CD4-positive, alpha-beta T cell (primary cell): ENCODE measurements around the gene DAPK2. TPM values are rescaled to one million over a fixed set of nuclear protein-coding genes. Genes with fewer than 3 reads are reported as not detected.
"Not testable (repeated sequence)": the region's sequence is repeated elsewhere in the genome, so short reads cannot be mapped to it uniquely, and the experiment has no call there.

Experiments used
- ATAC-seq: fragments of 200-7000 bp; cut with Tn5 transposase; one replicate; pipeline ENCODE4 v1.10.0; 2022; ENCODE audit warnings: mild to moderate bottlenecking; ENCODE audit not compliant: poor library complexity
- CTCF ChIA-PET: fragments of 350-600 bp; sonication (Branson Sonifier 250); formaldehyde crosslinking; loops from one replicate; lab custom pipeline; 2021; ENCODE audit warnings: antibody characterized with exemption, inconsistent platforms; lab: Charles Lee
- POLR2A ChIA-PET: fragments of 350-600 bp; sonication (Branson Sonifier 250); formaldehyde crosslinking; loops from one replicate; lab custom pipeline; 2021; ENCODE audit warnings: antibody characterized with exemption, inconsistent platforms; lab: Charles Lee
- DNase-seq, 14 experiments: peaks; one replicate each; pipeline ENCODE4 v3.0.0-alpha.2; 2013 to 2020; ENCODE audit warnings: mixed read lengths in 2 of 14
- H3K27ac ChIP-seq, 2 donors: one replicate each; pipeline versions ENCODE4 v1.5.1 to v1.7.0; 2013; ENCODE audit warnings: low read length in 2 of 2, low read depth in 1 of 2, mild to moderate bottlenecking in 1 of 2
- H3K27me3 ChIP-seq, 2 experiments: 1 replicate in 1 of 2; 2 replicates in 1 of 2; pipeline versions ENCODE4 v1.6.1 to v1.7.0; 2013; ENCODE audit warnings: low read length in 2 of 2, control low read depth in 1 of 2, mild to moderate bottlenecking in 1 of 2, moderate library complexity in 1 of 2; ENCODE audit not compliant: insufficient read depth in 2 of 2, control insufficient read depth in 1 of 2
- H3K36me3 ChIP-seq: one replicate; pipeline ENCODE4 v1.6.1; 2013; ENCODE audit warnings: low read length, control low read depth; ENCODE audit not compliant: insufficient read depth
- H3K4me1 ChIP-seq: one replicate; pipeline ENCODE4 v1.6.1; 2013; ENCODE audit warnings: low read length, control low read depth; ENCODE audit not compliant: insufficient read depth
- H3K4me3 ChIP-seq: one replicate; pipeline ENCODE4 v1.5.1; 2013; ENCODE audit warnings: mild to moderate bottlenecking, low read length, moderate library complexity
- H3K9me3 ChIP-seq, 2 experiments: 1 replicate in 1 of 2; 2 replicates in 1 of 2; pipeline versions ENCODE4 v1.6.1 to v1.7.0; 2013; ENCODE audit warnings: low read length in 2 of 2, mild to moderate bottlenecking in 2 of 2, control low read depth in 1 of 2, moderate library complexity in 1 of 2; ENCODE audit not compliant: control insufficient read depth in 1 of 2, insufficient read depth in 1 of 2
- H3K27ac Mint-ChIP-seq: one replicate; pipeline ENCODE4 v1.8.0; 2020; ENCODE audit warnings: mixed read lengths
- H3K27me3 Mint-ChIP-seq: one replicate; pipeline ENCODE4 v1.8.0; 2021; ENCODE audit warnings: mixed read lengths
- H3K36me3 Mint-ChIP-seq: one replicate; pipeline ENCODE4 v1.8.0; 2021; ENCODE audit warnings: low read depth, mixed read lengths
- H3K4me1 Mint-ChIP-seq: one replicate; pipeline ENCODE4 v1.8.0; 2021; ENCODE audit warnings: low read depth, mixed read lengths
- H3K4me3 Mint-ChIP-seq: one replicate; pipeline ENCODE4 v1.8.0; 2020; ENCODE audit warnings: mild to moderate bottlenecking, mixed read lengths
- H3K9me3 Mint-ChIP-seq: one replicate; pipeline ENCODE4 v1.8.0; 2020; ENCODE audit warnings: mixed read lengths
- CTCF ChIP-seq: fragments of 200-600 bp; IDR thresholded peaks from one replicate; pipeline ENCODE4 v1.8.0; 2022; ENCODE audit warnings: antibody characterized with exemption, mild to moderate bottlenecking
- intact Hi-C, 2 experiments: fragments of 100-400 bp; cut with DNase I in 1 of 2; cut with micrococcal nuclease in 1 of 2; formaldehyde crosslinking; loops; one replicate each; pipeline versions ENCODE4 v1.15.1 to v1.9.0; 2023 to 2025; cut with DNase I, micrococcal nuclease
- total RNA-seq, 174 experiments: library from RNA in 2 of 174; stranded (reverse) in 2 of 174; gene quantifications; one replicate each; pipeline ENCODE4 v1.2.3 and lab custom pipeline; 2021 to 2026

The DAPK2 gene
- total RNA-seq, 2 experiments from 2014 or later = 1.3 to 1.6 TPM

- H3K4me1 Mint-ChIP-seq = peaks cover 65% of the 10 kb centered on the region
- Histone ChIP-seq H3K27me3 (no peaks in the 10 kb centered on the region), H3K36me3 (no peaks in the 10 kb centered on the region), H3K4me3 (no peak overlapping the region), H3K9me3 (peaks cover 0 to 7% of the 10 kb centered on the region in 2 experiments), H3K4me1 (peaks cover 39% of the 10 kb centered on the region), H3K27ac (no peak overlapping the region)
- H3K4me3 Mint-ChIP-seq = no peak overlapping the region
- intact Hi-C loops = no loop called here
- no peak for TF ChIP-seq CTCF
- ChIA-PET CTCF (interaction anchor here (0.6 to 1.0 kb wide), 2 partner anchors 90 to 144 kb away, joined by 3 to 4 read pairs; partner anchors contain the start of gene DAPK2), POLR2A (interaction anchor here (1.1 kb wide), 1 partner anchor 10 kb away, joined by 6 read pairs; no protein-coding TSS in a partner anchor)
- H3K27me3 Mint-ChIP-seq = no peaks in the 10 kb centered on the region
- peak overlapping the region; percentile 47 for H3K27ac Mint-ChIP-seq
- ATAC-seq = no peak
- DNase-seq = no peak
- H3K9me3 Mint-ChIP-seq = no peaks in the 10 kb centered on the region
- no peaks in the 10 kb centered on the region for H3K36me3 Mint-ChIP-seq
Observed at GRCh38 chr15:63901912-63902670, 144.2 kb downstream of the DAPK2 start.

GRCh38 chr15:63900306-63900705 lies 146.0 kb downstream of the DAPK2 start:
- DNase-seq = no peak
- no peak for ATAC-seq
- H3K27me3 Mint-ChIP-seq = no peaks in the 10 kb centered on the region
- H3K9me3 Mint-ChIP-seq = no peaks in the 10 kb centered on the region
- intact Hi-C loops = no loop called here
- Histone ChIP-seq H3K27me3 (no peaks in the 10 kb centered on the region), H3K9me3 (peaks cover 0 to 7% of the 10 kb centered on the region in 2 experiments), H3K4me3 (no peak overlapping the region), H3K36me3 (no peaks in the 10 kb centered on the region), H3K27ac (no peak overlapping the region), H3K4me1 (peaks cover 38% of the 10 kb centered on the region)
- CTCF ChIA-PET = no interaction called here
- POLR2A ChIA-PET = no interaction called here
- TF ChIP-seq CTCF = no peak
- peak overlapping the region; percentile 74 for H3K27ac Mint-ChIP-seq
- peak overlapping the region; percentile 25 for H3K4me3 Mint-ChIP-seq
- H3K4me1 Mint-ChIP-seq = peaks cover 65% of the 10 kb centered on the region
- H3K36me3 Mint-ChIP-seq = no peaks in the 10 kb centered on the region

GRCh38 chr15:63899606-63900005 lies 146.7 kb downstream of the DAPK2 start:
- peak overlapping the region; percentile 74 for H3K27ac Mint-ChIP-seq
- H3K27me3 ChIP-seq = not testable (repeated sequence)
- peak overlapping the region; percentile 59 for H3K4me3 Mint-ChIP-seq

More at GRCh38 chr15:63899606-63900005, 146.7 kb downstream of the DAPK2 start:
- ATAC-seq, CTCF ChIA-PET, intact Hi-C loops, H3K4me3 ChIP-seq, H3K9me3 ChIP-seq, H3K36me3 Mint-ChIP-seq, H3K36me3 ChIP-seq, DNase-seq, H3K27ac ChIP-seq, H3K27me3 Mint-ChIP-seq, H3K9me3 Mint-ChIP-seq: not testable (repeated sequence)
- H3K4me1 ChIP-seq = peaks cover 41% of the 10 kb centered on the region
- POLR2A ChIA-PET = interaction anchor here (0.6 to 1.3 kb wide), 3 partner anchors 40 to 76 kb away, joined by 3 to 4 read pairs (median 4); no protein-coding TSS in a partner anchor
- peaks cover 67% of the 10 kb centered on the region for H3K4me1 Mint-ChIP-seq
